Activated CD4-positive, alpha-beta memory T cell treated with anti-CD3 and anti-CD28 coated beads, Interleukin-2, amount 10 ng/mL, durations not matched to agents 7 days and 5 days (primary cell): ENCODE data around the gene GNG2. TPM values are rescaled to one million over a fixed set of nuclear protein-coding genes. Genes with fewer than 3 reads are reported as not detected.
A peak's percentile ranks its signal among the peaks of the same experiment; 100 is the strongest.
"Not testable (repeated sequence)": the region's sequence is repeated elsewhere in the genome, so short reads cannot be mapped to it uniquely, and the experiment has no call there.

ENCODE experiments used
- CTCF ChIA-PET: fragments of 350-600 bp; sonication (Branson Sonifier 250); formaldehyde crosslinking; loops from one replicate; lab custom pipeline; 2021; ENCODE audit warnings: antibody characterized with exemption, inconsistent platforms; lab: Charles Lee
- POLR2A ChIA-PET: fragments of 350-600 bp; sonication (Branson Sonifier 250); formaldehyde crosslinking; loops from one replicate; lab custom pipeline; 2021; ENCODE audit warnings: antibody characterized with exemption; lab: Charles Lee
- DNase-seq: peaks from one replicate; pipeline ENCODE4 v3.0.0-alpha.2; 2020
- H3K27ac Mint-ChIP-seq: one replicate; pipeline ENCODE4 v1.8.0; 2021; ENCODE audit warnings: mild to moderate bottlenecking, mixed read lengths
- H3K27me3 Mint-ChIP-seq: one replicate; pipeline ENCODE4 v1.8.0; 2021; ENCODE audit warnings: mixed read lengths
- H3K36me3 Mint-ChIP-seq: one replicate; pipeline ENCODE4 v1.8.0; 2021; ENCODE audit warnings: low read depth, mixed read lengths
- H3K4me1 Mint-ChIP-seq: one replicate; pipeline ENCODE4 v1.8.0; 2021; ENCODE audit warnings: mixed read lengths
- H3K4me3 Mint-ChIP-seq: one replicate; pipeline ENCODE4 v1.8.0; 2021; ENCODE audit warnings: mild to moderate bottlenecking, mixed read lengths
- H3K9me3 Mint-ChIP-seq: one replicate; pipeline ENCODE4 v1.8.0; 2021; ENCODE audit warnings: mixed read lengths
- total RNA-seq, 2 experiments: library from RNA; stranded (reverse); gene quantifications; one replicate each; pipeline ENCODE4 v1.2.3, GENCODE V29; 2021

GNG2 gene
- total RNA-seq, 2 experiments from 2014 or later: 296 to 304 TPM

- POLR2A ChIA-PET: interaction anchor here (1.5 kb wide), 1 partner anchor 38 kb away, joined by 3 read pairs; no protein-coding TSS in a partner anchor
- DNase-seq: no peak
- no peak overlapping the region for H3K4me3 Mint-ChIP-seq
- H3K9me3 Mint-ChIP-seq: peaks cover 33% of the 10 kb centered on the region
- H3K36me3 Mint-ChIP-seq: peaks cover 87% of the 10 kb centered on the region
- CTCF ChIA-PET: interaction anchor here (0.8 kb wide), 1 partner anchor 7 kb away, joined by 3 read pairs; no protein-coding TSS in a partner anchor
- H3K27me3 Mint-ChIP-seq: no peaks in the 10 kb centered on the region
- peaks cover 23% of the 10 kb centered on the region for H3K4me1 Mint-ChIP-seq
- H3K27ac Mint-ChIP-seq: no peak overlapping the region
Observed at GRCh38 chr14:51901475-51902024, 41.1 kb downstream of the GNG2 start.

GRCh38 chr14:51905656-51906121 lies 45.3 kb downstream of the GNG2 start:
- POLR2A ChIA-PET: interaction anchor here (0.7 to 3.0 kb wide), 6 partner anchors 18 to 84 kb away, joined by 3 to 18 read pairs (median 3); partner anchors contain the start of genes GNG2 and RTRAF
- peaks cover 83% of the 10 kb centered on the region for H3K36me3 Mint-ChIP-seq
- CTCF ChIA-PET, H3K4me3 Mint-ChIP-seq, H3K27me3 Mint-ChIP-seq: not testable (repeated sequence)
- H3K9me3 Mint-ChIP-seq: peaks cover 38% of the 10 kb centered on the region
- peak overlapping the region; percentile 51 for H3K27ac Mint-ChIP-seq
- H3K4me1 Mint-ChIP-seq: peaks cover 36% of the 10 kb centered on the region
- DNase-seq: peak; percentile 41

GRCh38 chr14:51908086-51908485 lies 47.7 kb downstream of the GNG2 start:
- no peaks in the 10 kb centered on the region for H3K27me3 Mint-ChIP-seq
- ChIA-PET CTCF (no interaction called here), POLR2A (interaction anchor here (0.8 to 1.3 kb wide), 2 partner anchors 10 to 47 kb away, joined by 3 read pairs; no protein-coding TSS in a partner anchor)
- H3K4me1 Mint-ChIP-seq: peaks cover 52% of the 10 kb centered on the region
- peaks cover 84% of the 10 kb centered on the region for H3K36me3 Mint-ChIP-seq
- DNase-seq: no peak
- H3K4me3 Mint-ChIP-seq: no peak overlapping the region
- H3K9me3 Mint-ChIP-seq: peaks cover 34% of the 10 kb centered on the region
- no peak overlapping the region for H3K27ac Mint-ChIP-seq

GRCh38 chr14:51912112-51912786 lies 51.8 kb downstream of the GNG2 start:
- POLR2A ChIA-PET: interaction anchor here (0.6 to 1.1 kb wide), 2 partner anchors 13 to 28 kb away, joined by 3 to 4 read pairs; no protein-coding TSS in a partner anchor

GRCh38 chr14:51914310-51914709 lies 53.9 kb downstream of the GNG2 start:
- no peaks in the 10 kb centered on the region for H3K27me3 Mint-ChIP-seq
- no peak for DNase-seq
- H3K36me3 Mint-ChIP-seq: peaks cover 76% of the 10 kb centered on the region
- no peak overlapping the region for H3K27ac Mint-ChIP-seq
- no peak overlapping the region for H3K4me3 Mint-ChIP-seq
- ChIA-PET CTCF (interaction anchor here (0.7 to 1.3 kb wide), 2 partner anchors 25 to 135 kb away, joined by 3 read pairs; no protein-coding TSS in a partner anchor), POLR2A (interaction anchor here (1.7 kb wide), 1 partner anchor 12 kb away, joined by 6 read pairs; no protein-coding TSS in a partner anchor)
- peaks cover 1% of the 10 kb centered on the region for H3K9me3 Mint-ChIP-seq
- H3K4me1 Mint-ChIP-seq: peaks cover 36% of the 10 kb centered on the region

More at GRCh38 chr14:51912112-51912786, 51.8 kb downstream of the GNG2 start:
- Mint-ChIP-seq H3K36me3 (peaks cover 86% of the 10 kb centered on the region), H3K27me3 (no peaks in the 10 kb centered on the region), H3K4me1 (peaks cover 43% of the 10 kb centered on the region), H3K4me3 (no peak overlapping the region), H3K27ac (no peak overlapping the region), H3K9me3 (peaks cover 7% of the 10 kb centered on the region)
- DNase-seq: no peak
- CTCF ChIA-PET: no interaction called here

- POLR2A ChIA-PET: no interaction called here
- H3K4me1 Mint-ChIP-seq: peaks cover 22% of the 10 kb centered on the region
- CTCF ChIA-PET: no interaction called here
- H3K27ac Mint-ChIP-seq: no peak overlapping the region
- no peak overlapping the region for H3K4me3 Mint-ChIP-seq
- DNase-seq: no peak
- peaks cover 75% of the 10 kb centered on the region for H3K36me3 Mint-ChIP-seq
- no peaks in the 10 kb centered on the region for H3K27me3 Mint-ChIP-seq
- no peaks in the 10 kb centered on the region for H3K9me3 Mint-ChIP-seq
Observed at GRCh38 chr14:51917193-51917592, 56.8 kb downstream of the GNG2 start.

GRCh38 chr14:51921026-51921425 lies 60.6 kb downstream of the GNG2 start:
- CTCF ChIA-PET: no interaction called here
- H3K36me3 Mint-ChIP-seq: peaks cover 58% of the 10 kb centered on the region

GRCh38 chr14:51922624-51923023 lies 62.2 kb downstream of the GNG2 start:
- POLR2A ChIA-PET: no interaction called here
- Mint-ChIP-seq H3K9me3 (no peaks in the 10 kb centered on the region), H3K27me3 (no peaks in the 10 kb centered on the region), H3K27ac (no peak overlapping the region), H3K4me1 (peaks cover 16% of the 10 kb centered on the region), H3K4me3 (no peak overlapping the region), H3K36me3 (peaks cover 57% of the 10 kb centered on the region)
- CTCF ChIA-PET: no interaction called here
- DNase-seq: no peak

More at GRCh38 chr14:51921026-51921425, 60.6 kb downstream of the GNG2 start:
- peaks cover 10% of the 10 kb centered on the region for H3K4me1 Mint-ChIP-seq
- no peak overlapping the region for H3K27ac Mint-ChIP-seq
- H3K27me3 Mint-ChIP-seq: no peaks in the 10 kb centered on the region
- H3K9me3 Mint-ChIP-seq: no peaks in the 10 kb centered on the region
- no peak overlapping the region for H3K4me3 Mint-ChIP-seq
- POLR2A ChIA-PET: no interaction called here
- no peak for DNase-seq

- H3K4me1 Mint-ChIP-seq: peaks cover 30% of the 10 kb centered on the region
- no peak overlapping the region for H3K27ac Mint-ChIP-seq
- peaks cover 69% of the 10 kb centered on the region for H3K36me3 Mint-ChIP-seq
- no peak for DNase-seq
- ChIA-PET POLR2A (no interaction called here), CTCF (no interaction called here)
- H3K4me3 Mint-ChIP-seq: no peak overlapping the region
- H3K9me3 Mint-ChIP-seq: no peaks in the 10 kb centered on the region
- no peaks in the 10 kb centered on the region for H3K27me3 Mint-ChIP-seq
Observed at GRCh38 chr14:51924600-51924999, 64.2 kb downstream of the GNG2 start.

GRCh38 chr14:51925980-51926379 lies 65.6 kb downstream of the GNG2 start:
- POLR2A ChIA-PET: interaction anchor here (1.0 kb wide), 1 partner anchor 45 kb away, joined by 3 read pairs; no protein-coding TSS in a partner anchor

GRCh38 chr14:51926449-51926848 lies 66.0 kb downstream of the GNG2 start:
- CTCF ChIA-PET: no interaction called here

More at GRCh38 chr14:51925980-51926379, 65.6 kb downstream of the GNG2 start:
- no peak for DNase-seq
- CTCF ChIA-PET: no interaction called here
- H3K4me1 Mint-ChIP-seq: peaks cover 41% of the 10 kb centered on the region
- peaks cover 72% of the 10 kb centered on the region for H3K36me3 Mint-ChIP-seq
- no peaks in the 10 kb centered on the region for H3K27me3 Mint-ChIP-seq
- H3K27ac Mint-ChIP-seq: no peak overlapping the region
- H3K4me3 Mint-ChIP-seq: no peak overlapping the region
- no peaks in the 10 kb centered on the region for H3K9me3 Mint-ChIP-seq

GRCh38 chr14:51928568-51928967 lies 68.2 kb downstream of the GNG2 start:
- Mint-ChIP-seq H3K36me3 (peaks cover 76% of the 10 kb centered on the region), H3K4me1 (peaks cover 53% of the 10 kb centered on the region), H3K27ac (no peak overlapping the region), H3K9me3 (peaks cover 2% of the 10 kb centered on the region), H3K27me3 (no peaks in the 10 kb centered on the region), H3K4me3 (no peak overlapping the region)
- POLR2A ChIA-PET: no interaction called here
- CTCF ChIA-PET: no interaction called here
- no peak for DNase-seq

More at GRCh38 chr14:51926449-51926848, 66.0 kb downstream of the GNG2 start:
- H3K36me3 Mint-ChIP-seq: peaks cover 72% of the 10 kb centered on the region
- no peak overlapping the region for H3K4me3 Mint-ChIP-seq
- peaks cover 45% of the 10 kb centered on the region for H3K4me1 Mint-ChIP-seq
- peaks cover 2% of the 10 kb centered on the region for H3K9me3 Mint-ChIP-seq
- no peak for DNase-seq
- H3K27me3 Mint-ChIP-seq: no peaks in the 10 kb centered on the region
- H3K27ac Mint-ChIP-seq: no peak overlapping the region
- POLR2A ChIA-PET: interaction anchor here (1.0 kb wide), 1 partner anchor 45 kb away, joined by 3 read pairs; no protein-coding TSS in a partner anchor

- no peak for DNase-seq
- H3K9me3 Mint-ChIP-seq: peaks cover 2% of the 10 kb centered on the region
- peaks cover 78% of the 10 kb centered on the region for H3K36me3 Mint-ChIP-seq
- H3K4me1 Mint-ChIP-seq: peaks cover 54% of the 10 kb centered on the region
- H3K4me3 Mint-ChIP-seq: no peak overlapping the region
- no peaks in the 10 kb centered on the region for H3K27me3 Mint-ChIP-seq
- POLR2A ChIA-PET: interaction anchor here (0.9 kb wide), 1 partner anchor 69 kb away, joined by 3 read pairs; the partner anchor contains the start of gene GNG2
- CTCF ChIA-PET: no interaction called here
- H3K27ac Mint-ChIP-seq: peak overlapping the region; percentile 2
Observed at GRCh38 chr14:51929166-51929565, 68.8 kb downstream of the GNG2 start.
